AG09309 (cell line): ENCODE data around the gene ZNF76.
A peak's percentile ranks its signal among the peaks of the same experiment; 100 is the strongest.

Experiments used
- DNase-seq: peaks from one replicate; pipeline ENCODE4 v3.0.0-alpha.2; 2010; ENCODE audit warnings: low read depth
- H3K4me3 ChIP-seq: 2 replicates; pipeline ENCODE4 v1.5.1; 2011; ENCODE audit warnings: mild to moderate bottlenecking, low read depth, low read length, moderate library complexity; ENCODE audit not compliant: control insufficient read depth
- TF ChIP-seq, protein P1 (sequence below): IDR thresholded peaks from 2 replicates; pipeline ENCODE4 v1.5.1; 2011; ENCODE audit warnings: mild to moderate bottlenecking, low read depth, low read length, inconsistent platforms; ENCODE audit not compliant: insufficient read depth, control insufficient read depth; ENCODE audit errors: missing control alignments

The ZNF76 gene

DNA sequence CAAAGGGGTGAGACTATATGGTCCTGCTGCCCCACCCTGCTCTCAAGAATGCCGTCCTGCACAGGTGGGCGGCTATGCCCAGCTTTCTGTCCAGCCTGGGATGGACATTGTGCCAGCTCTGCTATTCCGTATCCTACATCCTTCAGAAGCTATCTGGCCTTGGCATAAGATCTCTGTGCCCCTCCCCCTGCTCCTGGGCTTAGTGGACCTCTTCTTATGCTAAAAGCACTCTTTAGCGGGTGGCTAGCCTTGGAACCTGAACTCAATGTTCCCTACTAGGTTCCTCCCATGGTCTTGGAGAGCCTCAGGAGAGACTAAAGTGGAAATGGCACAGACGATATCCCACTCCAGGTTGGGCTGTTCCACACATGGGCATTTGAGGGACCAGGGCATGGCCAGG is 23.3 kb upstream of the ZNF76 start:
- H3K4me3 ChIP-seq = no peak overlapping the region
- TF ChIP-seq, protein P1, sequence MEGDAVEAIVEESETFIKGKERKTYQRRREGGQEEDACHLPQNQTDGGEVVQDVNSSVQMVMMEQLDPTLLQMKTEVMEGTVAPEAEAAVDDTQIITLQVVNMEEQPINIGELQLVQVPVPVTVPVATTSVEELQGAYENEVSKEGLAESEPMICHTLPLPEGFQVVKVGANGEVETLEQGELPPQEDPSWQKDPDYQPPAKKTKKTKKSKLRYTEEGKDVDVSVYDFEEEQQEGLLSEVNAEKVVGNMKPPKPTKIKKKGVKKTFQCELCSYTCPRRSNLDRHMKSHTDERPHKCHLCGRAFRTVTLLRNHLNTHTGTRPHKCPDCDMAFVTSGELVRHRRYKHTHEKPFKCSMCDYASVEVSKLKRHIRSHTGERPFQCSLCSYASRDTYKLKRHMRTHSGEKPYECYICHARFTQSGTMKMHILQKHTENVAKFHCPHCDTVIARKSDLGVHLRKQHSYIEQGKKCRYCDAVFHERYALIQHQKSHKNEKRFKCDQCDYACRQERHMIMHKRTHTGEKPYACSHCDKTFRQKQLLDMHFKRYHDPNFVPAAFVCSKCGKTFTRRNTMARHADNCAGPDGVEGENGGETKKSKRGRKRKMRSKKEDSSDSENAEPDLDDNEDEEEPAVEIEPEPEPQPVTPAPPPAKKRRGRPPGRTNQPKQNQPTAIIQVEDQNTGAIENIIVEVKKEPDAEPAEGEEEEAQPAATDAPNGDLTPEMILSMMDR = no peak
- no peak for DNase-seq

- TF ChIP-seq, protein P1 = no peak
- H3K4me3 ChIP-seq = no peak overlapping the region
- no peak for DNase-seq
These were observed 22.1 kb upstream of the ZNF76 start for GRCh38 chr6:35237476-35237875.

GRCh38 chr6:35238843-35239289 is 20.7 kb upstream of the ZNF76 start:
- TF ChIP-seq, protein P1 = no peak
- H3K4me3 ChIP-seq = no peak overlapping the region
- DNase-seq = no peak

DNA sequence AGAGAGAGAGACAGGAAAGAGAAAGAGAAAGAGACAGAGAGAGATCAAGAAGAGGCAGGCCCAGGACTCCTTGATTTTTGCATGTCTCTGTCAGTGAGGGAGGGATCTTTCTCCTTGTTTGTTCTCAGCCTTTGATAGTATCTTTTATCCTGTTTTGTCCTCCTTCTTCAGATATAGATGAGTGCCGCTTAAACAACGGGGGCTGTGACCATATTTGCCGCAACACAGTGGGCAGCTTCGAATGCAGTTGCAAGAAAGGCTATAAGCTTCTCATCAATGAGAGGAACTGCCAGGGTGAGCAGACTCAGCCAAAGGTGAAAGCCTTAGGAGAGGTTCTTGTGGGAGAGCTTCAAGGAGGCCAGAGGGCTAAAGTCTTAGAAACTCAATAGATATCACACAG is 20.0 kb upstream of the ZNF76 start:
- no peak for DNase-seq

DNA sequence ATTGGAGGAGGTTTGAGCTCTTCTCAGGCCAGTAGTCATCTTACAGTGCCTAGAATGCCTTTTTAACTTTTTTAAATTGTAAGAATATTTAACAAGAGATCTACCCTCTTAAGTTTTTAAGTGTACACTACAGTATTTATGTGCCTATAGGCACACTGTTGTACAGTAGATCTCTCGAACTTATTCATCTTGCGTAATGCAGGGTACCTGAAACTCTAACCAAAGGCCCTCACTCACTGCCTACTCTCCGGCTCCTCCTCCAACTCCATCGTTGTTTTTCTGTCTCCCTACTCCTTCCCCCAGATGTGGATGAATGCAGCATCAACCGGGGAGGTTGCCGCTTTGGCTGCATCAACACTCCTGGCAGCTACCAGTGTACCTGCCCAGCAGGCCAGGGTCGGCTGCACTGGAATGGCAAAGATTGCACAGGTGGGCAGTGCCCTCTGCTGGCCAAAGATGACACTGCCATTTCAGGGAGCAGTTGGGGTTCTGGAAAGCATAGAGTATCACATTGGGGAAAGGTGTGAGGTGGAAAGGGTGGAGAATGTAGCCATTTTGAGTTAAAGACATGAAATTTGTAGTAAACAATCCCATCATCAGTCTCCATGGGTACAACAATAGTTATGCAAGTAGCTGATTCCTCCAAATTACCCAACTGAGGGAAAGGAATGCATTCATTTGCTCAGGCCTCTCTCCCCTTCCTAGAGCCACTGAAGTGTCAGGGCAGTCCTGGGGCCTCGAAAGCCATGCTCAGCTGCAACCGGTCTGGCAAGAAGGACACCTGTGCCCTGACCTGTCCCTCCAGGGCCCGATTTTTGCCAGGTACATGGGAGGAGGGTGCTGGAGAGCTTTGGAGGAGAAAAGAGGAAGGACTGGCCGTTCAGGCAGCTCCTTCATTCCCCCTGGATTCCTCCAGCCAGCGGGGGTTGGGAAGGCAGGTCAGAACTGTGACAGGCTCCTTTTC is 18.4 kb upstream of the ZNF76 start:
- no peak overlapping the region for H3K4me3 ChIP-seq
- TF ChIP-seq, protein P1 = peak; percentile 96
- no peak for DNase-seq

More for the DNA sequence above, 20.0 kb upstream of the ZNF76 start:
- TF ChIP-seq, protein P1 = no peak
- no peak overlapping the region for H3K4me3 ChIP-seq

DNA sequence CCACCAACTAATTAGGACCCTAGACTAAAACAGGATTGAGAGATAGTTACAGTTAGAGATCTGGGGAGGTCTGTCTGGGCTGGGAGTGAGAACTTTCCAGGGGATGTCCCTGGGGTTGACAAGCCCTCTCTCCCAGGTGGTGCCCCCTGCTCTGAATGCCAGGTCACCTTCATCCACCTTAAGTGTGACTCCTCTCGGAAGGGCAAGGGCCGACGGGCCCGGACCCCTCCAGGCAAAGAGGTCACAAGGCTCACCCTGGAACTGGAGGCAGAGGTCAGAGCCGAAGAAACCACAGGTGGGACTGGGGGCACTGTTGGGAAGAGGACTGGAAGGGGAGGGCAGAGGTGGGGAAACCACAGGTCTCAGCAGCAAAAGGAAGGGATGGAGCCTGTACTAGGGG is 17.0 kb upstream of the ZNF76 start:
- no peak for DNase-seq
- no peak overlapping the region for H3K4me3 ChIP-seq
- TF ChIP-seq, protein P1 = no peak

GRCh38 chr6:35242906-35243305 is 16.6 kb upstream of the ZNF76 start:
- DNase-seq = no peak
- TF ChIP-seq, protein P1 = no peak
- H3K4me3 ChIP-seq = no peak overlapping the region
